ENCODE results near the gene SPOCK2.
A peak's percentile ranks its signal among the peaks of the same experiment; 100 is the strongest.

SPOCK2 gene

GRCh38 chr10:72107325-72108003 lies 19.1 kb upstream of the SPOCK2 start:
- DNase-seq: no peak

GRCh38 chr10:72106896-72107295 lies 18.5 kb upstream of the SPOCK2 start:
- DNase-seq: no peak

DNA sequence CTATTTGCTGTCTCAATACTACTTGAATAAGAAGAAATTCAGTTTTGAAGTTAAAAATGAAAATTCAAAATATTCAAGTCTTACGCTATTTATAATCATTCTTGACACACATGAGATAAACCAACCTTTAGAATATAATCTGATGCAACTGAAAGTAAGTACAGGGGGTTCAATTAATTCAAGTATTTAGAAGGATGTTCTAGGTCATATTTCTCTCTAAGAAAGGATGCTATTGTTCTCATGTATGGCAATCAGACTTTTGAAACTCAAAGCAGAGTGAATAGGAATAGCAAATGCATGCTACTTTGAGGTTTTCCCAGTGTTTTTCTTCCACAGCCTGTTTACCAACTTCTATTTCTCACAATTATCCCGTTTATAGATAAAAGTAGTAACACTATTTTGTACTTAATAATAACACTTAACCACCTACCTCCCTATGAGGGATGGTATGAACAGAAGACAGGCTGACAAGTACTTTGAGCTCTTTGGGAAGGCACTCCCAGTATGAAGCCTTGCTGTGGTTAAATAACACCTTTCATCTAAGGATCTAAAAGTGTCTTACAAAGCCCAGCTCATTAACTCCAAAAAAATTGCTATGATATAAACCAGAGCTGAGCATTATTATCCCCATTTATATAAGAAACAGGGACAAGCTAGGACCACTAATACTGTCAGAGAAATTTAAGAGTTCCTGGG lies 18.0 kb upstream of the SPOCK2 start:
- DNase-seq: no peak

GRCh38 chr10:72105710-72106109 lies 17.4 kb upstream of the SPOCK2 start:
- no peak for DNase-seq

- DNase-seq: no peak
Observed at GRCh38 chr10:72105098-72105475, 16.7 kb upstream of the SPOCK2 start.

- no peak for DNase-seq
Observed at GRCh38 chr10:72104472-72105097, 16.2 kb upstream of the SPOCK2 start.

DNA sequence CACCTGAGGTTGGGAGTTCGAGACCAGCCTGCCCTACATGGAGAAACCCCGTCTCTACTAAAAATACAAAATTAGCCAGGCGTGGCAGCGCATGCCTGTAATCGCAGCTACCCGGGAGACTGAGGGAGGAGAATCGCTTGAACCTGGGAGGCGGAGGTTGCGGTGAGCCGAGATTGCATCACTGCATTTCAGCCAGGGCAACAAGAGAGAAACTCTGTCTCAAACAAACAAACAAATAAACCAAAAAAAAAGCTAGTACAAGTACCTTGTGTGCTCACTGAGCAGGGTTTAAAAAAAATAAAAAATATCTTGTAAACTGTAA lies 11.2 kb upstream of the SPOCK2 start:
- no peak for DNase-seq

GRCh38 chr10:72098836-72099599 lies 10.7 kb upstream of the SPOCK2 start:
- no peak for DNase-seq

GRCh38 chr10:72098301-72098835 lies 10.0 kb upstream of the SPOCK2 start:
- DNase-seq: no peak

DNA sequence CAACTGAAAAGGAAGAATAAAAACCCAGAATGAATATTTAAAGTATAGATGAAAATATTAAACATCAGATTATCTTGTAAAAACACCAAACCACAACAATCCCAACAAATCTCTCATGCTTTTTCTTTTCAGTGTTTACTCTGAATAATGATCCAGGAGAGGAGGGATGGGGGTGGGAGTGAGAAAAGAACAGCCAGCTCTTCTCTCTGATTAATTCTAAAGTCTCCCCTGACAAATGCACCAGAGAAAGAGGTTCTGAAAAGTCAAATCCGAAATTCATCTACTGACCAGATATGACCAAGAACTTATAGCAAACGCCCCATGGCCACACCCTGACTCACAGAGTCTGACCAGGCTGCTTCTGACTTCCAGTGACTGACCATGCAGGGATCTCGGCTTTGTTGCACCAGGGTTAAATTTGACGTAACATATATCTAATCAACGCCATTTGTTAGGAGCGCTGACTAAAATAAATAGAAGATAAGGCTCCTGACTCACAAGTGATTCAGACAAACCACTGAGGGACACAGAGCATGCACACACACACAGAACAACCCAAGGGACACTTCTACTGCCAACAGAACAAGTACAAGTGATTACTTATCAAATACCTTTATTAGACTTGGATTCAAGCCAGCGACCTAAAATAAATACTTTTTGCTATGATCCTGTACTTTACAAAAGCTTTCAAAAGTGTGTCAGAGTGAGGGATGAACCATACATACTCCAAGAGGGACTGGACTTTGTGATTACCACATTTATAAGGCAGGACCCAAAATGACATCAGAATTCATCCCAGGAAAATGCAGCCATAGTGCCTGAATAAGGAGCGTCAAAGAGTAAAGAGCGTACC lies 9.3 kb upstream of the SPOCK2 start:
- DNase-seq: no peak

GRCh38 chr10:72096115-72097000 lies 8.0 kb upstream of the SPOCK2 start:
- DNase-seq: peak; percentile 64 to 77

GRCh38 chr10:72095195-72095594 lies 6.8 kb upstream of the SPOCK2 start:
- no peak for DNase-seq

DNA sequence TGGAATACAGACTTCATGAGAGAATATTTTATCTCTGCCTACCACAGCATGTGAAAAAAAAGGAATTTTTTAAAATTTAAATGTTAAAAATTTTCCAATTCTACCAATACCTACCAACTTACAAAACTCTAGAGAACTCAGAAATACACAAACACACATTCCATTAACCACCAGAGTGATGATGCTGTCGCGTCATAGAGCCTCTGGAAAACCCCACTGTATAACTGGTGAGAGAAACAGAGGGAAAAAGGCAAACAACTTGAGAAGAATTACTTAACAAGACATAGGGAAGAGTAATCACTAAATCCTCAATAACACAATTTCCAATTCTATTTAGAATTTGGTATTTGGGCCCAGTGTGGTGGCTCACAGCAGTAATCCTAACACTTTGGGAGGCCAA lies 6.2 kb upstream of the SPOCK2 start:
- no peak for DNase-seq

- no peak for DNase-seq
Observed at GRCh38 chr10:72093450-72093849, 5.1 kb upstream of the SPOCK2 start.

DNA sequence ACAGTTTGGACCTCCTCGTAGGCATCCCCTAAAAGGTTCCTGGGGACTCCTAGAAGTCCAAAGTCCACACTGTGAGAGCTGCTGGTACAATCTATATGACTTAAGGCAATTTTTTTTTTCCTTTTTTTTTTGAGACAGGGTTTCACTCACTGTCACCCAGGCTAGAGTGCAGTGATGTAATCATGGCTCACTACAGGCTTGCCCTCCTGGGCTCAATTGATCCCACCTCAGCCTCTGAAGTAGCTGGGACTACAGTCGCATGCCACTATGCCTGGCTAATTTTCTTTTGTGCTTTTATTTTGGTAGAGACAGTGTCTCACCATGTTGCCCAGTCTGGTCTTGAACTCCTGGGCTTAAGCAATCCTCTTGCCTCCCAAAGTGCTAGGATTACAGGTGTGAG lies 4.6 kb upstream of the SPOCK2 start:
- no peak for DNase-seq

GRCh38 chr10:72092171-72092924 lies 4.0 kb upstream of the SPOCK2 start:
- no peak for DNase-seq

DNA sequence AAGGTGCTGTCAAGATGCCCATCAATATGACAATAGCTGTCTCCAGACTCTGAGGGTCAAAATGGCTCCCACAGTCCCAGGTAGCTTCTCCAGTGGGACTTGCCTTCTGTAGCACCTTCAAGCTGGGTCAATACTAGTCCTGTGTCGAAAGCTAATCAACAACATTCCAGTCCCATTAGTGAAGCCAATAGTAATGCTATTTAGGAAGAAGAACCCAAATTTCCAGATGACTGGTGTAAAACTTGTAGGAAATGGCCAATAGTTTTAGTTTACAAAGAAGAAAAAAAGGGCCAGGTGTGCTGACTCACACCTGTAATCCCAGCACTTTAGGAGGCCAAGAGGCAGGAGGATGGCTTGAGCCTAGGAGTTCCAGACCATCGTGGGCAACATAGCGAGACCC lies 2.0 kb upstream of the SPOCK2 start:
- DNase-seq: no peak

DNA sequence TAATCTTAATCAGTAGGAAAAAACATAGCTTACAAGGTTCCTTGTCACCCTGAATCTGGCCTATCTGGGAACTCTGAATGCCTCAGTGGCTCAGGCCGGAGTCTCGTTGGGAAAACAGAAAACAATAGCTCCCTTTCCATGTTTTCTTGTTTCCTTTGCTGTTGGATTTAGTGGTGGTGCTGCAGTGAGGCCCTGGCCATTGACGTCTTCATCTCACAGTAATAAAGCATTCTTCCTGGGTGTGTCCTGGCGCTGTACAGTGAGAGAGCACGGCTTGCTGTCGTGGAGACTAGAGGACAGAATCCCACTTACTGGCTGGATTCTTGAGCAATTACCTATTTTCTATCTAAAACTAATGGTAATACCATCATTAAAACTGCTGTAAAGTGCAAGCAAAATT lies 1.3 kb upstream of the SPOCK2 start:
- DNase-seq: peak in 1 of 2 experiments; percentile 49

DNA sequence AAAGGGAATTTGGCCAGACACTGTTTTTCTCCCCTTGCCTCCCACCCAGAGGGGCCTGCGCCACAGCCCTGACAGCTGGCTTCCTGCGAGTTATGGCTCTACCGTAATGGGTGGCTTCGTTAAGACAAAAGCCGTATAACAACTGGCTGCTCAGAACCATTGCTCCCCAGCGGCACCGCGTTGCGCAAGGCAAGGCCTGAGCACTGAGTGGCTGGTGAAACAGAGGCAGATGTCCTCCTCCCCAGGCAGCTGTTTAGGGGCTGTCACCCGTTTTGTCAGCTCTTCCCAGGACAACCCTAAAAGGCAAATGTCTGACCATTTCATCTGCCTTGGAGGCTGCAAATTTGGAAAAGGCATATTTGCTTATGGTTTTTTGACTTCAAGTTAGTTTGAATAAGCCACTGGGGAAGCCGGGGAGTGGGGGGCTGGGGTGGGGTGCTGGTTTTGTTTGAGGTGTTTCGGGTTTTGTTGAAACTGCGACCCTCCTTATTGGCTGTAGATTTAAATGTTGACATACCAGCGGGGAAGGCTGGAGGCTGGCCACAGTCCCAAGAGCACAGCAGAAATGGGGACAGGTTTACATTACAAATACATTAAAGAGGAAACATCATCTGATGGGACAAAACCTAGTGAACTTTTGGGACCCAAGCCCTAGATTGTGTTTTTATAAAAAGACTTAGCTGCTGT lies 681 bp upstream of the SPOCK2 start:
- DNase-seq: peak; percentile 62 to 70

DNA sequence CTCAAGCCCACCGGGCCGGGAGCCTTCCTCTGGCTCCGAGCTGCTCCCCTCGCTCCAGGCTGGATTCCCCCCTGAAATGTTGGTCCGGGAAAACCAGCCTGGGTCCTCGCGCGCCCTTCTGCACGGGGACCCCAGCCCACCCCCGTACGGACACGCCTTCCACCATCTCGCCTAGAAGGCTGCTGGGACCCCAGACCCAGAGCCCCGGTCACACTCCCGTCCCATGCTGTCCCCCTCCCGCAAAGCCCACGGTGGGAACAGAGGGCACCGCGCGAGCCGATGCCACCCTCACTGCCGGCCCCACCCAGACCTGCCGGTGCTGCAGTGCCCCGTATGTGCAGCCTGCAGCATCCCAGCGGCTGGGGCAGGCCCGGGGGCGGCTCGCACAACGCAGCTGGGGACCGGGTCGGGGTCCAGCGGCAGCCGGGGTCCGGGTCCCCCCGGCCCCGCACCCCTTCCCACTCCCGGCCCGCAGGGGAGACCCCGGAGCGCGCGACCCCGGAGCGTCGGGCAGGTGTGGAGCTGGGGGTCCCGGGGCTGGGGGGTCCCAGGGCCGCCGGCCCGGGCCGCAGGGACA lies 871 bp downstream of the SPOCK2 start:
- peak in 1 of 2 experiments; percentile 54 for DNase-seq

Measured in activated CD4-positive, alpha-beta T cell treated with anti-CD3 and anti-CD28 coated beads, Interleukin-2, amount 50 U/mL, for 48 hours (primary cell).